HL-60/S4 treated with phorbol 12-myristate 13-acetate at 8.2 ng/mL for 4 days and 3 days (cell line): ENCODE measurements around the gene PARD3B.

Experiments used
- in situ Hi-C: fragments of 300-500 bp; cut with MboI; formaldehyde crosslinking; loops from 2 replicates; pipeline ENCODE4 v1.15.0; 2022; ENCODE audit warnings: low sequenced_read_pairs

Gene PARD3B

DNA sequence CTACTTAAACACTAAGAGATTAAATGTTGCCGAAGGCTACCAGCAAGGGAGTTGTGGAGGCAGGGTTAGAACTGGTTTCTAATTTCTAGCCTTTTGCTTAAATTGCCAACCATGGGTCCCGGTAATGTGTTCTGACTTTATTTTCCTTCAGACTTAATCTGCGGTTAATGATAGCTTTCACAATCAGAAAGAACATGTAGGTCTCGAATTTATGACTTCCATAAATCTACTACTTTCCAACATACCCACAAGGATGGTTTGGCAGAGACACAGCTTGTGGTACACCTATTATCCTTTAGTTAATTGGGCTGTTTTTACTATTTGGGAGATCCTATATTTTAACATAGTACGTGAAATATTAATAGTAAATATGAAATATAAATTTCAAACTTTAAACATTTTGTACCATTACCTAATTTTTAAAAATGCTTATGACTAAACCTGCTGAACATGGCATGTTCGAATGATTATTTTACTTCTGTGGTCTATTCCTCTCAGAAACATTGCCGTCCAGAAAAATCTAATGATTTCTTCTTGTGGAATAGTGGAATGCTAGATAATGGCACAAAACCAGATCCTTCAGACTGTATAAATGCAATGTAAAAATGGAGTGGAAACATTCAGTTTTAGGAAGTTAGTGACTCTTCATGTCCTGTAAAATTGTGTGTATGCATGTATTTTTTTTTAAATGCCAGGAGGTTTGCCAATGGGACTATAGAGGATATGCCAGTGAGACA lies 41.3 kb downstream of the PARD3B start:
- in situ Hi-C loops = no loop called here

DNA sequence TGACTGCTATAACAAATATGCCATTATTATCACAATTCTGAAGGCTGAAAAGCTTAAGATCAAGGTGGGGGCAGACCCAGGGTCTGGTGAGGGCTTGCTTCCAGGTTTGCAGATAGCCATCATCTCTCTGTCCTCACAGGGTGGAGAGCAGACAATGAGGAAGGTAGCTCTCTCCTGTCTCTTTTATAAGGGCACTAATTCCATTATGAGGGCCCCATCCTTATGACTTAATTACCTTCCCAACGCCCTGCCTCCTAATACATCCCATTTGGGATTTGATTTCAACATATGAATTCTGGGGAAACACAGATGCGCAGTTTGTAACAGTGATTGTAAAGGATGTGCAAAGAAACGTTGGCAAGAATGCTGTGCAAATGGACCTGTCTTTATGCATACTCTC lies 44.8 kb downstream of the PARD3B start:
- in situ Hi-C loops = no loop called here

DNA sequence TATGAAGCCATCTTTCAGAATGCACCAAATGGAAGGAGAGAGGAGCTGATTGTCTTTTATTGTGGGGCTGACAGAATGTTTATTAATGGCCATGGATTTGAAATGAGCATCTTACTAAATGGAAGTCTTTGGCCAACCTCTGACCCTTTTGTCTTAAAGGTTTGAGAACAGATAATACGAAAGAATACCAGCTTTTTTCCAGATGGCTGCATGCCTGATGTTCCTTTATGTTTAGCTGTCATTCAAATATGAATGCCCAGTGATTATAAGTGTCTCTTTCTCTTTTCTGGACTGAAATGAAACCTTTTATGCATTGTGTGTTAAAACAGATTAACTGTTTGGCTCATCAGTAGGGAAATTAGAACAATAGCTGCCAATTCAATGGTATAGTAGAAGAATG lies 46.0 kb downstream of the PARD3B start:
- in situ Hi-C loops = no loop called here

DNA sequence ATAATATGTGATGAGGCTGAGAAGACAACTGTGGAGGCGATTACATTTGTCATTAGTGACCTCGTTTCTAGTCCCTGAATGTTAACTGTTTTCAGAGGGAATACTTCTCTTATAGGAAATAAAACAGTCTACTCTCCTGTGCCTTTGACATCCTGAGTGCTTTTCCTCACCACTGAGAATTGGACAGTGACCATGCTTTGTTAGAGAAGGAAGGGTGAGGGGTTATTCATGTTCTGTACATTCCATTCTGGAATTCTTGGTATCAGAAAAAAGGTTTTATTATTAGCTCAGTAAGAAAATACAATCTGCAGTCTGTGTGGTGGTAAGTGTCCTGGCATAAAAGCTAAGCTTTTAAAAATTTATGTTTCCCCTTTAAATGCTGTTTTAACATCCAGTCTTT lies 58.8 kb downstream of the PARD3B start:
- in situ Hi-C loops = no loop called here

DNA sequence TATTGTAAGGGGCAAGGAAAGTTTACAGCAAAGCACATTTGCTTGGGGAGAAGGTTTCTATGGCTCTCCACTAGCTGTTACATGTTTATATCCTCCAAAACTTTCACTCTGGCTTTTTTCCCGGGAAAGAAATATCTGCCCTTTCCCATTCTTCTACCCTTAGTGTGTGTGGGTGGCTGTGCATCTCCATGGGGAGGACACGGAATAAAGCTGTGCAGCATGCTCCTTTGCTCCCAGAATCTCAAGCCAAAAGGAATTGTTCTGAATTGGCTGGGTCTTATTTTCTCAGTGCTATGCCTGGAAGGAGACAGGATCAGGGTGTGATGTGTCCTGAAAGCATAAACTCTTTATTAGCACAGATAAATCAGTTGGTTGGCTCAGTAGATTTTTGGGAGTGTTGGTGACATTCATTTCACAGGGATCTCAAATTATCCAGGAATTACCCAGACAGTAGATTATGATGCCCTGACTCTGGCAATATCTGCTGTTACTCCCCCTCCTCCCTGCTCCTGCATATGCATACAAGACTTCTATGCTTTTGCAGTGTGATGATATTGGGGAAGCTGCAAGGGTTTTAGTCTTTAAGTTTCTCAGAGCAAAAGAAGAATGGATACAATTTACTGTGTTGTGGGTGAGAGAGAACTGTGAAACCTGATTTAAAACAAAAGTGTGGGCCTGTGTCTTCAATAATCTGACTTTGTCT lies 63.1 kb downstream of the PARD3B start:
- in situ Hi-C loops = no loop called here

DNA sequence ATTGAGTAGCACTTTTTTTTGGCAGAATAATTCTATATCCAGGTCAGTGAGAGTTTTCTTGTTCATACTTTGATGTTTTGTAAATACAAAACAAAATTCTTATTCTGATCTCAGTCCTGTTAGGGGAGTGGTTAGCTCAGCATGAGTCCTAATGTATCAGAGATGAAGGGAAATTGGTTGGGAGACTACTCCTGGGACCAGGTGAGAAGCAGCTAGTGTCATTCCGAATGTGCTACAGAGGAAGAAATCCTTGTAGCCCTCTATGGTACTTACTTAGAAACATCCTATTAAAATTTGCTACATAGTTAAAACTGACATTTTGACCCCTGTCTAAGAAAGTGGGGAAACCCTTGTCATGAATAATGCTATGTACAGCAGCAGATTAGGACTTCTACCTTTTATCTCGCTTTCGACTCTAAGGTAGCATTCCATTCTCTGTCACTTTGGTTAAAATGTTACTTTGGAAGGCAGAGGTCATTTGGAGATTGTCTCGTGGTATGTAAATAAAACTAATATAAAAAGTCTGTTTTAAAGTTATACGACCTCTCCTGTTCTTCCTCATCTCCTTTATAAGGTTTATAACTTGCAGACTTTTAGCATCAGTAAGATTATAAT lies 65.8 kb downstream of the PARD3B start:
- in situ Hi-C loops = no loop called here

DNA sequence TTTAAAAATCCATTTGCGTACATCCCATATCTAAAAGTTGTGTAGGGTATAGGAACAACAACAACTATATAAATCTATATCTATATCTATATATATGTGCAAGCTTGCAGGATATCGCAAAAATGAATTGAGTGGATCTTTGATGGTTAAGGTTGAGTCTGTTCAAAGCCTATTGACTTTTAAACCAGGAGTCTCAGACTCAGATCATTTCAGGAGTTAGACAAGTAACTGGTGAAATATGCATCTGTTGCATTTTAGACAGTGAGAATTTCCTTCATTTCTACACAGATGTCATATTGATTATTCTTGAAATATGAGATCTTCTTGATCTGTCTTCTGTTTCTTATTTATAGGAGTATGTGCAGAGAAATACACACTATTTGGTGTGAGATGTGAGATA lies 66.5 kb downstream of the PARD3B start:
- in situ Hi-C loops = no loop called here

DNA sequence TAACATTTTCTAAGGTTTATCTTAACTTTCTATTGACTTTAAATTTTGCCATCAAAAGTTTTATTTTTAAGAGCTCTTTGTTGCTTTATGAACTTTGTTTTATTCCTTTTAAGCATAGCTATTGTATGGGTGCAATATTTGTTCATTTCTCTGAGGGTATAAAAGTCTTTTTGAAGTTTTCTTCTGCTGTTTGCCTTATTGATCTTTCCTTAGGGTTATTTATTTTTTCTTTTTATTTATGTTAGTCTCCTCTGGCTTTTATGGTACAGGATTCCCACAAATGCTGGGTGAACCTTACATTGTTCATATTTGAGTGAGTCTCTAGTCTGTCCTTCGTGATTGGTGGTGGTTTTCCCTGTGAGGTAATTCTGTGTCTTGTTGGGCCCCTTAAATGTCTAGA lies 68.4 kb downstream of the PARD3B start:
- in situ Hi-C loops = no loop called here

DNA sequence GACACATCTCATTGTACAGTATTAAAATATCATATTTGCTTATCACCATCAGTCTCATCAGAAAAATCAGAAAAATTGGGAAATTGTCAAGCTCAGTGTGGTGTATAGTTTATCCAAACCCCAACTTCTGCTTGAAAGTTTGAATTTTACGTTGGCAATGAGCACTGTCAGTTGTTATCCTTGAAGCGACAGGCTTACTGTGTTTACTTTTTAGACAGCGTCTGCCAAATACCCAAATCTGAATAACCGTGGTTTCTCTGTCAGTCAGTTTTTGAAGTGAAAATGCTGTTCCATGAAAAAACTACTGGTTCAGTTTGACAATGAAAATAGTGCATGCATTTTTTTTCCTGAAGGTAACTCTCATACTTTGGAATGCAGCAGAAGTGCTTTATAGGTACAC lies 70.2 kb downstream of the PARD3B start:
- in situ Hi-C loops = no loop called here

DNA sequence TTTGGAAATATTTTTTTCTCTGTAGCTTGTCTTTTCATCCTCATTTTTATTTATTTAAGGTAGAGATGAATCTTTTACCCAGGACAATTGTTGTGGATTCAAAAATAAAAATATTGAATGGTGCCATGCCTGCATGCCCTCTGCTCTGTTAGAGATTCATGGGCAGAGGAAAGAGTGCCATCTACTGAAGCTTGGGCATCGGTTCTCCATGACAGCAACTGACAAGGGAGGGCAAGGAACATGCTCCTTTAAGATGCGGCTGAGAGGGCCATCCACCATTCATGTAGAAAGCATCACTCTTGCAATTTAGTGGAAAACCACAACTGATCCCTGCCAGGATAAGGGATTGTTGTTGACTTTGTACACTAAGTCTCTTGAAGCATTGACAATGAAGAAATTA lies 79.9 kb downstream of the PARD3B start:
- in situ Hi-C loops = no loop called here

DNA sequence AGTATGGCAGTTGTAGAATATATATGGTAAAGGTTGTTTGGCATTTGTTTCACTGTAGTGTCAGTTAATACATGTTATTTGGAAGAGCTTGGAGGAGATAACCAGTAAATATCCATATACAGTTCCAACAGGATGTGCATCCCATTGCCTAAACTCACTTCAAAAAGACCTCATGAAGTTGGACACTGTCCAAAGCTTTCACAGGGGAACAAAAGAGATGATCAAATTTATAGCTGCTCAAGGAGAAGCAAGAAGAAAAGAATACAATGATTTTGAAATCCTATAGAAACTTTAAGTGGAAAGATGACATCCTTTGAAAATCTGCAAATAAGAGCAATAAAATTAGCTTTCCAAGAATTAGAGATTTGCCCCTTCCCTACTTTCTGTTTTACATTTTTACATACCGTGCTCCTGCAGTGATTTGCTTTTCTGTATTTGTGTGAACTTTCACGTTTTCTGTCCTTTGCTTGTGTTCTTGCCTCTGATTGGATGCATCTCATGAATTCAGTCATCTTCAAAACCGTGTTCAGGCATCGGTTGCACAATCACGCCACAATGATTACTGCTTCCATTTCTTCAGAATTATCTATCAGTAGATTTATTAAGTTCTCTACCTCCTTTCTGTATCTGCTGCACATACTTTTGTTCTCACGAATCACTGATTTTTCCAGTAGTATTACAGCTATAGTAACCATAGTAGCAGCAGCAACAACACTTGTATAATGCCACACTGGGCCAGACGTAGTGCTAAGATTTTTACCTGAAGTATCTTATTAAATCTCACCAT lies 83.8 kb downstream of the PARD3B start:
- in situ Hi-C loops = no loop called here

DNA sequence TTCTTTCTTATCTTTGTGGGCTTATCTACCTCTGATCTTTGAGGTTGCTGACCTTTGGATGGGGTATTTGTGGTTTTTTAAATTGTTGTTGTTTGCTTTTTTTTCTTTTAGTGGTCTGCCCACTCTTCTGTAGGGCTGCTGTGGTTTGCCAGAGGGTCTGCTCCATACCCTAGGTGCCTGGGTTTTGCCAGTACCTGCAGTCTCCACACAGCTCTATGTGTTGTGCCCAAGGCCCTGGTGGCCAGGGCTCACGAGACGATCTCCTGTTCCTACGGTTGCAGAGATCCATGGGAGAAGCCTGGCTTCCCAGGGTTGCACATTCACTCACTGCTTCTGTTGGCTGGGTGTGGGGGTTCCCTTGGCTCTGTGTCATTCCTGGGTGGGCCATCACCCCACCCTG lies 87.1 kb downstream of the PARD3B start:
- in situ Hi-C loops = no loop called here

DNA sequence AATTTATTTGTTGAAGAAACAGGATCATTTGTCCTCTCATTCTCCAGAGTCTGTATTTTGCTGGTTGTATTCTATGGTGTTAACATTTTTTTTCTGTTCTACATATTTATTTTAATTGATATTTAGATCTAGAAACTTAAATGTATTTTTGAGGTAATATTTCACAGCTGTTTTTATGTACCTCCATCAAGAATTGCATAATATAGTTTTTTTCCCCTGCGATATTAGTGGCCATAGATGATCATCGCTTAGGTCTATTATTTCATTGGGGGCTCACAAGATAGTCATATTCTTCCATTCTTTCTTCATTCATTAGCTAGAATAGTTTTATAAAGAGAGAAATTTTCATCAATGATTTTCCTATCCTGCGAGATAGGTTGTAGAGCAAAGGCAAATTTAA lies 89.3 kb downstream of the PARD3B start:
- in situ Hi-C loops = no loop called here

DNA sequence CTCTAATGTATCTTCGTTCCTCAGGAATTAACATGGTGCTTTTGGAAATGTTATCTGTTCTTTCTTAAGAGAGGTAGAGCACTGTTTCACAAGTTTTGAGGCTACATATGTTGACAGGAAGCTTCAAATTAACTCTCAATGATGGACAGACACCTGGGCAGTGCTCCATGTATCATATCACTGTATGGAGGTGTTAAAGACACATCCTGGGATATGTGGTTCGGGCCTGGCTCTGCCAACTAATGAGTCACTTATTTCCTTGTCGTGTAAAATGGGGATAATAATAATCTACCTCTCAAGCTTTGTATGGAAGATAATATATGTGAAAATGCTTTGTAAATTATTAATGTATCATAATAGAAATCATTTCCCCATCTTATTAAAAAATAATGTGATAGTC lies 90.2 kb downstream of the PARD3B start:
- in situ Hi-C loops = no loop called here

DNA sequence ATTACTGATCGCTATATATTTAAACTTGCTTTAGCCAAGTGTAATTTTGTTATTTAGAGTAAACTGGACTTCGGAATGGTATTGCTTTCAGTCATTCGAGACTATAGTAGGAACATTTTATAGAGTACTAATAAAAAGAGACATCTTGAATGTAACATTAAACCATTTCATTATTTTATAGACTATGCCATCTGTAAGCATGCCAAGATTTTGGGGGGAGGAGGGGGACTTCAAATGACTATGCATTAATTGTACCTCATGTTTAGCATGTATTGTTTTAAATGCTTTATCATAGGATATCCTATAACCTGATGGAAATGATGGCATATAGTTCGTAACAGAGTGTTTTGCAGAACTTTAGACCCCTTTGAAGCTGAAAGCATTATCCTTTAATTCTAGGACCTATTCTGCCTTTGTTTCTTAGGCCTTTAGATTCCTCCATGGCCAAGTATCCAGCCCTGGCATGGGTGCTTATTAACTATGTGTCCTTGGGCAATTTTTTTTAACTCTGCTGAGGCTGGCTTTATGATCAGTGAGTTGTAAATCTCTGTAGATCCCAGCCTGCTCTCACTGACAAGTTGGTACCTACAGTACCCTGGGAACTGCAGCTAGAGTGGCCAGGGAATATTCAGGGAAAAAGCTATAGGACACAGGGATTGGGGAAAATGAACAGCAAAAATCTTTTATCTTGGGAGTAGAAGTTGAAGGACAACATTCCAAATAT lies 93.4 kb downstream of the PARD3B start:
- in situ Hi-C loops = no loop called here

DNA sequence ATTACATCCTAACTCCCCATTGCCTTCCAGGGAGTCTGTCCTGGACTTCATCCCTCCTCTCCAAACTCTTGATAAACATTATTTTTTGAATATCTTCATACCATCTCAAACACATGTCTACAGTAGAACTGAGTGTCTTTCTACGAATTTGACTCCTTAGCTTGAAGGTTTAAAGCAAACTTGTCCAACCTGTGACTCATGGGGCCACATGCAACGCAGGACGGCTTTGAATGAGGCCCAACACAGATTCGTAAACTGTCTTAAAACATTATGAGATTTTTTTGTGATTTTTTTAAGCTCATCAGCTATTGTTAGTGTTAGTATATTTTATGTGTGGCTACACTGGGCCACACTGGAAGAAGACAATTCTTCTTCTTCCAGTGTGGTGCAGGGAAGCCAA lies 98.1 kb downstream of the PARD3B start:
- in situ Hi-C loops = no loop called here

DNA sequence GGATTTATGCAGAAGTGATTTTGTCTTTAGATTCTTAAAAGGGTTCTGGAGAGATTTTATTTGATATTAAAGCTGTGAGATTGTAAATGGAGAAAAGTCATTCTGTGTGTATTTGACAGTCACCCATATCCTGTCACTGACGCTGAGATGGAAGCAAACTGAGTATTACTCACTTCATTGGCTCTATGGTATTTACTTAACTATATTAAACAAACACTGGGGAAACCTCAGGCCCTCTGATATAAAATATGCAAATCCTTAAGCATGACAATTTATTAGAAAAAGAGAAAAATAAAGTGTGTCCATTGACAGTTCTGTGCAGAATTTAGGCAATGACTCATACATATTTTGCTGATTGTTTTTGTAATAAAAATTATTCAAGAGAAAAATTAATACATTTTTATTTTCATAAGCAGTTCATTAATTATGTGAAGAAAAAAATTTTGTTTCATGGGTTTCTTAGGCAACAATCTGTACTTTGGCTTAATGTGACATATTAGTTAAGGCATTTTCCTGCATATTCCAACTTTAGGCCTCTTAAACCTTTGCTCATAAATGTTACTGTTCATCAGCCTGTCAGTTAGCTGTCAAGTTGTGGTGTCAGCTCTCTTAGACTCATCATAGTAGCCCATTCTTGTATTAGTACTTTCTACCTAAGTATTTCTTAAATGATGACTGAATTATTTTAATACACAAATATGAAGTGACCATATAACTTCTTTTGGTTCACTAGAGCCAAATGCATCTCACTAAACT lies 99.9 kb downstream of the PARD3B start:
- in situ Hi-C loops = no loop called here

DNA sequence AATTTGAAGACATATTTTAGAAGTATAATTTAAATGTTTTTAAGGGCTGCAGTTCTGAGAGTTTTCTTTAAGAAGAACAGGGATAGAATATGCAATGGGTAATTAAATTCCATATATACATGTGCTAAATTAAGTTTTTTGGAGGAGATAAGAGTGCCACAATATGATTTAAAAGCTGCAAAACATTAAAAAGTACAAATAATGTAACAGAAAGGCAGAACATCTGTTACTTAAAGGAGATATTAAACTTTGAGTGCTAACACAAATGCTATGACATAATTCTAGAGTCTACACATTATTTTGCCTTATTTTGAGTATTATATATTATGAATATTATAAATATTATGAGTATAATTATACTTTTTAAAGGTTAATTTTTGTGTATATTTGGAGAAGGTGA lies 102.4 kb downstream of the PARD3B start:
- in situ Hi-C loops = no loop called here

DNA sequence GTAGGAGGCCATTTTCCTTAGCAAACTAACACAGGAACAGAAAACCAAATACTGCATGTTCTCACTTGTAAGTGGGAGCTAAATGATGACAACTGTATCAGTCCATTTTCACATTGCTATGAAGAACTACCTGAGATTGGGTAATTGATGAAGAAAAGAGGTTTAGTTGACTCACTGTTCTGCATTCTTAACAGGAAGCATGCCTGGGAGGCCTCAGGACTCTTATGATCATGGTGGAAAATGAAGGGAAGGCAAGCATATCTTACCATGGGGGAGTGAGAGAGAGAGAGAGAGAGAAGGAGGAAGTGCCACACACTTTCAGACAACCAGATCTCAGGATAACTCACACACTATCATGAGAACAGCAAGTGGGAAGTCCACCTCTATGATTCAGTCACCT lies 105.3 kb downstream of the PARD3B start:
- in situ Hi-C loops = no loop called here

DNA sequence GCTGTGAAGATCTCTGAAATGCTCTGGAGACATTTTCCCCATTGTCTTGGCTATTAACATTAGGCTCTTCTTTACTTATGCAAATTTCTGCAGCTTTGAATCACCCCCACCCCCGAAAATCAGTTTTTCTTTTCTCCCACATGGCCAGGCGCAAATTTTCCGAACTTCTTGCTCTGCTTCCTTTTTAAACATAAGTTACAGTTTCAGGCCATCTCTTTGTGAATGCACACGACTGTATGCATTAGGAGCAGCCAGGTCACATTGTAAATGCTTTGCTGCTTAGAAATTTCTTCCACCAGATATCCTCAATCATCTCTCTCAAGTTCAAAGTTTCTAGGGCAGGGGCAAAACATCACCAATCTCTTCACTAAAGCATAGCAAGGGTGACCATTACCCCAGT lies 106.8 kb downstream of the PARD3B start:
- in situ Hi-C loops = no loop called here
